GM12878 (cell line): ENCODE results near the gene ATXN1L. TPM values are rescaled to one million over a fixed set of nuclear protein-coding genes. Genes with fewer than 3 reads are reported as not detected.

Source experiments
- ATAC-seq: fragments of 200-7000 bp; cut with Tn5 transposase; 3 replicates; pipeline ENCODE4 v1.9.1; 2020; ENCODE audit warnings: mild to moderate bottlenecking, moderate library complexity
- BruUV-seq: library from RNA; stranded (reverse); fragments of 400-500 nt; replicated peaks from 2 replicates; lab custom pipeline; 2021; lab: Mats Ljungman, UMichigan
- CTCF ChIA-PET: fragments of 300-600 bp; sonication (Branson Sonifier 250); formaldehyde crosslinking; extraction: SDS; loops from one replicate; lab custom pipeline; 2021; ENCODE audit warnings: inconsistent platforms; lab: Yijun Ruan, JAX
- POLR2A ChIA-PET: fragments of 350-600 bp; formaldehyde crosslinking; extraction: SDS; loops from one replicate; lab custom pipeline; 2021; ENCODE audit warnings: inconsistent platforms; lab: Charles Lee
- RAD21 ChIA-PET: fragments of 300-600 bp; sonication (Branson Sonifier 250); formaldehyde crosslinking; loops from one replicate; lab custom pipeline; 2023; ENCODE audit warnings: antibody characterized with exemption; ENCODE audit not compliant: unreplicated experiment; lab: Charles Lee
- SMC1A ChIA-PET: fragments of 300-600 bp; sonication (Branson Sonifier 250); formaldehyde crosslinking; loops from one replicate; lab custom pipeline; 2023; ENCODE audit not compliant: unreplicated experiment, uncharacterized antibody; lab: Charles Lee
- DNase-seq: peaks from one replicate; pipeline ENCODE4 v3.0.0-alpha.2; 2011; ENCODE audit warnings: low read depth, low spot score
- FAIRE-seq: peaks from 3 replicates; lab custom pipeline; 2011; peaks lifted over from hg19 to GRCh38; lab: Jason Lieb, UNC
- H2AFZ ChIP-seq: 2 replicates; pipeline ENCODE4 v1.6.0; 2011; ENCODE audit warnings: low read depth, low read length, control low read depth; ENCODE audit not compliant: control insufficient read depth
- H3K27ac ChIP-seq: 2 replicates; pipeline ENCODE4 v1.5.1; 2011; ENCODE audit warnings: control low read depth; ENCODE audit not compliant: control insufficient read depth, insufficient read depth
- H3K27me3 ChIP-seq, 2 experiments: replicated peaks in 1 of 2; 2 replicates each; pipeline versions ENCODE4 v1.6.0 to v1.6.1; 2011; ENCODE audit warnings: low read length in 1 of 2; ENCODE audit not compliant: control insufficient read depth in 2 of 2, insufficient read depth in 2 of 2
- H3K36me3 ChIP-seq, 2 experiments: 2 replicates each; pipeline ENCODE4 v1.5.1; 2011; ENCODE audit warnings: low read length in 1 of 2; ENCODE audit not compliant: control insufficient read depth in 2 of 2, insufficient read depth in 2 of 2
- H3K4me1 ChIP-seq: 2 replicates; pipeline ENCODE4 v1.6.1; 2011; ENCODE audit warnings: mild to moderate bottlenecking, low read length, moderate library complexity, mixed read lengths; ENCODE audit not compliant: control insufficient read depth, insufficient read depth
- H3K4me2 ChIP-seq: 2 replicates; pipeline ENCODE4 v1.6.0; 2011; ENCODE audit warnings: control low read depth; ENCODE audit not compliant: control insufficient read depth, insufficient read depth
- H3K4me3 ChIP-seq: fragments of 200-600 bp; sonication (generic); 2 replicates; pipeline ENCODE4 v1.5.1; 2016
- H3K79me2 ChIP-seq: 2 replicates; pipeline ENCODE4 v1.6.0; 2011; ENCODE audit warnings: low read length; ENCODE audit not compliant: control insufficient read depth, insufficient read depth
- H3K9ac ChIP-seq: 2 replicates; pipeline ENCODE4 v1.8.0; 2011; ENCODE audit warnings: low read length, control low read depth, mixed read lengths; ENCODE audit not compliant: control insufficient read depth, insufficient read depth
- H3K9me3 ChIP-seq: replicated peaks from 3 replicates; pipeline ENCODE4 v1.5.1; 2011; ENCODE audit warnings: mild to moderate bottlenecking, low read length; ENCODE audit not compliant: control insufficient read depth, insufficient read depth
- H4K20me1 ChIP-seq: 2 replicates; pipeline ENCODE4 v1.6.0; 2011; ENCODE audit not compliant: control insufficient read depth, insufficient read depth
- ATF2 ChIP-seq: IDR thresholded peaks from 2 replicates; pipeline ENCODE4 v1.6.1; 2012; ENCODE audit warnings: low read length, inconsistent platforms
- E2F4 ChIP-seq: IDR thresholded peaks from 2 replicates; pipeline ENCODE4 v1.6.1; 2012; ENCODE audit warnings: low read depth, low read length, improper control_type of control experiment
- E4F1 ChIP-seq: fragments of 450-650 bp; IDR thresholded peaks from 2 replicates; pipeline ENCODE4 v1.6.1; 2018; ENCODE audit warnings: borderline replicate concordance, mild to moderate bottlenecking; ENCODE audit not compliant: partially characterized antibody
- EGR1 ChIP-seq, 2 experiments: IDR thresholded peaks; 1 replicate in 1 of 2; 2 replicates in 1 of 2; pipeline ENCODE4 v1.6.1; 2011 to 2012; ENCODE audit warnings: low read depth in 2 of 2, low read length in 2 of 2, borderline replicate concordance in 1 of 2, mild to moderate bottlenecking in 1 of 2, moderate library complexity in 1 of 2
- EP300 ChIP-seq, 2 experiments: fragments of 150-350 bp in 1 of 2; IDR thresholded peaks; 2 replicates each; pipeline ENCODE4 v1.6.1; 2011 to 2012; ENCODE audit warnings: low read depth in 2 of 2, low read length in 2 of 2, borderline replicate concordance in 1 of 2, improper control_type of control experiment in 1 of 2, inconsistent platforms in 1 of 2; ENCODE audit not compliant: control insufficient read depth in 1 of 2
- FOS ChIP-seq: IDR thresholded peaks from 3 replicates; pipeline ENCODE4 v1.6.1; 2011; ENCODE audit warnings: borderline replicate concordance; ENCODE audit not compliant: insufficient read length; ENCODE audit errors: extremely low read depth
- FOXM1 ChIP-seq: IDR thresholded peaks from 2 replicates; pipeline ENCODE4 v1.6.1; 2012; ENCODE audit warnings: low read depth, mild to moderate bottlenecking, inconsistent platforms, low read length, moderate library complexity
- HDAC2 ChIP-seq: fragments of 200-600 bp; sonication (generic); IDR thresholded peaks from 2 replicates; pipeline ENCODE4 v1.6.1; 2017
- LARP7 ChIP-seq: fragments of 450-650 bp; IDR thresholded peaks from 2 replicates; pipeline ENCODE4 v1.6.1; 2017; ENCODE audit warnings: mild to moderate bottlenecking
- PML ChIP-seq: IDR thresholded peaks from 2 replicates; pipeline ENCODE4 v1.6.1; 2012; ENCODE audit warnings: low read length, inconsistent platforms
- RAD21 ChIP-seq: IDR thresholded peaks from 2 replicates; pipeline ENCODE4 v1.6.1; 2011; ENCODE audit warnings: mild to moderate bottlenecking, low read depth, low read length, moderate library complexity; ENCODE audit not compliant: insufficient read depth
- SIN3A ChIP-seq: IDR thresholded peaks from 2 replicates; pipeline ENCODE4 v1.6.1; 2012; ENCODE audit warnings: low read depth, low read length, improper control_type of control experiment
- SPI1 ChIP-seq: IDR thresholded peaks from 2 replicates; pipeline ENCODE4 v1.6.1; 2011; ENCODE audit warnings: low read depth, mild to moderate bottlenecking, low read length, moderate library complexity, borderline replicate concordance; ENCODE audit not compliant: insufficient read depth
- TAF1 ChIP-seq: IDR thresholded peaks from 2 replicates; pipeline ENCODE4 v1.6.1; 2011; ENCODE audit warnings: mild to moderate bottlenecking, low read depth, low read length, borderline replicate concordance
- WRNIP1 ChIP-seq: IDR thresholded peaks from 2 replicates; pipeline ENCODE4 v1.6.1; 2011; ENCODE audit warnings: low read depth, low read length, improper control_type of control experiment, borderline replicate concordance
- ZNF217 ChIP-seq: fragments of 450-650 bp; IDR thresholded peaks from 2 replicates; pipeline ENCODE4 v1.6.1; 2017; ENCODE audit warnings: antibody characterized with exemption, mild to moderate bottlenecking
- WGBS: methylation state at CpG from one replicate; pipeline ENCODE4 v1.1.6; 2016; ENCODE audit warnings: low lambda C conversion rate; ENCODE audit not compliant: insufficient replicate concordance, insufficient coverage; ENCODE audit errors: missing lambda C conversion rate; 5-methylcytosine and 5-hydroxymethylcytosine counted together
- in situ Hi-C: fragments of 300-500 bp; cut with MboI; formaldehyde crosslinking; loops from 9 replicates; pipeline ENCODE4 v1.14.3; 2018; ENCODE audit warnings: mixed read lengths
- intact Hi-C: fragments of 100-400 bp; cut with micrococcal nuclease; formaldehyde crosslinking; loops from one replicate; pipeline ENCODE4 v1.14.2; 2022; ENCODE audit not compliant: unreplicated experiment
- polyA plus RNA-seq, 11 experiments: library from polyadenylated mRNA; depleted of rRNA in 4 of 11; unstranded in 6 of 11; stranded (reverse) in 5 of 11; fragments of >200 nt; fragmentation: Nextera tagmentation in 4 of 11; fragmentation: Illumina TruSeq in 1 of 11; extraction: Ambion mirVana in 4 of 11; extraction: Trizol in 1 of 11; gene quantifications; 1 replicate in 1 of 11; 2 replicates in 10 of 11; pipeline versions ENCODE4 v1.2.1 to v1.2.3, GENCODE V29; 2011 to 2016; ENCODE audit warnings: inconsistent platforms in 2 of 11, missing spikeins in 2 of 11, low read depth in 1 of 11
- total RNA-seq, 4 experiments: library from RNA; depleted of rRNA in 3 of 4; stranded (reverse); fragments of >200 nt in 3 of 4; fragmentation: Illumina TruSeq in 1 of 4; extraction: Trizol in 1 of 4; gene quantifications; 2 replicates each; pipeline versions ENCODE4 v1.2.1 to v1.2.3, GENCODE V29; 2013 to 2021

ATXN1L gene
- total and polyA plus RNA-seq, 10 of the 15 experiments (the other 5 are each of a cell fraction or from before 2014, with no cell fraction given), result 1.8 to 14.6 (median 9.2) TPM

- CTCF ChIA-PET, result interaction anchor here (0.8 to 1.1 kb wide), 4 partner anchors 12 to 109 kb away, joined by 3 to 5 read pairs (median 3); no protein-coding TSS in a partner anchor
- POLR2A ChIA-PET, result interaction anchor here (0.7 to 2.6 kb wide), 6 partner anchors 8 to 44 kb away, joined by 3 to 15 read pairs (median 4); partner anchors contain the start of gene AP1G1
- RAD21 ChIA-PET, result interaction anchor here (1.0 to 2.7 kb wide), 6 partner anchors 9 to 57 kb away, joined by 3 to 12 read pairs (median 6); partner anchors contain the start of gene AP1G1
- no TSS peak for BruUV-seq
- Histone ChIP-seq H3K27me3 (no peaks in the 10 kb centered on the region), H3K4me3 (no peak overlapping the region), H3K4me1 (peaks cover 36% of the 10 kb centered on the region), H3K79me2 (peaks cover 35% of the 10 kb centered on the region), H2AFZ (no peak overlapping the region), H3K36me3 (peaks cover 23 to 28% of the 10 kb centered on the region in 2 experiments), H3K4me2 (peak overlapping the region; percentile 87), H3K9me3 (no peaks in the 10 kb centered on the region), H4K20me1 (no peaks in the 10 kb centered on the region), H3K9ac (no peak overlapping the region; the same call in 1 of the 2 replicates), H3K27ac (peak overlapping the region; percentile 86)
- FAIRE-seq (no peak), ATAC-seq (no peak), DNase-seq (no peak)
- in situ Hi-C loops, result no loop called here
- SMC1A ChIA-PET, result interaction anchor here (0.6 to 1.9 kb wide), 7 partner anchors 9 to 45 kb away, joined by 3 to 8 read pairs (median 4); no protein-coding TSS in a partner anchor
- intact Hi-C loops, result loop anchor here (2.0 kb wide), 1 partner anchor 44 kb away; the partner anchor contains the start of gene AP1G1
- 100% methylated on average over 4 of the region's 4 CpGs for WGBS
- no peak for TF ChIP-seq TAF1
- no peak for TF ChIP-seq SIN3A
- TF ChIP-seq HDAC2, result no peak
- TF ChIP-seq FOS, result no peak
- TF ChIP-seq ZNF217, result no peak
- TF ChIP-seq FOXM1, result no peak
- no peak for TF ChIP-seq SPI1
- TF ChIP-seq LARP7, result no peak
- TF ChIP-seq RAD21, result no peak
- TF ChIP-seq EP300 (IDR thresholded peaks at IDR 0.05; ENCODE audit: borderline replicate concordance in 1 of 2, control insufficient read depth in 1 of 2, low read depth in 2 of 2, low read length in 2 of 2), result no peak
- no peak for TF ChIP-seq EGR1 (IDR thresholded peaks at IDR 0.05; ENCODE audit: borderline replicate concordance in 1 of 2, low read depth in 2 of 2, low read length in 2 of 2)
- no peak for TF ChIP-seq E2F4
- no peak for TF ChIP-seq PML
- no peak for TF ChIP-seq E4F1
- no peak for TF ChIP-seq WRNIP1
- no peak for TF ChIP-seq ATF2
Observed at GRCh38 chr16:71852561-71852960, 6.8 kb downstream of the ATXN1L start.
